Head of caudate nucleus (tissue), 42 donors: ENCODE data around the gene AMY1A.
"Not testable (repeated sequence)": the region's sequence is repeated elsewhere in the genome, so short reads cannot be mapped to it uniquely, and the experiment has no call there.

ENCODE experiments used
- DNase-seq, 42 donors: peaks; one replicate each; pipeline versions ENCODE4 v3.0.0 to v3.0.0-alpha.2; 2020 to 2021; ENCODE audit warnings: mixed read lengths in 7 of 42
- intact Hi-C: fragments of 100-400 bp; cut with DNase I; formaldehyde crosslinking; loops from one replicate; pipeline ENCODE4 v1.15.0; 2022

The AMY1A gene

GRCh38 chr1:103655460-103655859 is at the start of gene AMY1A:
TSS of gene AMY1A (plus strand) at chr1:103655760. CDS start at chr1:103656331, 571 bp downstream.
- intact Hi-C loops, DNase-seq: not testable (repeated sequence)

DNA sequence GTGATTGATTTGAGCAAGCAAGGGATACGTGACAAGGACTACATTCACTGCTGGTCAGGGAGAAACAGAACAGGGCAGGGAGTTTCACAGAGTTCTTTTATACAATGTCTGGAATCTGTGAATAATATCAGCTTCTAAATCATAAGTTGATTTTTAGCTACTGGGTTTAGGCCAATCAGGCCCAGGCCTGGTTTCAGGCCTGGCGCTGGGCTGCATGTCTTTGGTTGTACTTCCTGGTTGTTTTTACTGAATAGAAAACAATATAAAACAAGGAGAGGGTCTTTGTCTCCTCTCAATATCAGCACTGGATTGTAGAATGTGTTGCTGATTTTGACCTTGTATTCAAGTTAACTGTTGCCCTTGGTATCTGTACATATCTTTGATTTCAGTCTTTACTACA is 39.2 kb upstream of the AMY1A start:
- intact Hi-C loops = no loop called here
- DNase-seq = peak in 2 of 42 donors; percentile 6 to 18

DNA sequence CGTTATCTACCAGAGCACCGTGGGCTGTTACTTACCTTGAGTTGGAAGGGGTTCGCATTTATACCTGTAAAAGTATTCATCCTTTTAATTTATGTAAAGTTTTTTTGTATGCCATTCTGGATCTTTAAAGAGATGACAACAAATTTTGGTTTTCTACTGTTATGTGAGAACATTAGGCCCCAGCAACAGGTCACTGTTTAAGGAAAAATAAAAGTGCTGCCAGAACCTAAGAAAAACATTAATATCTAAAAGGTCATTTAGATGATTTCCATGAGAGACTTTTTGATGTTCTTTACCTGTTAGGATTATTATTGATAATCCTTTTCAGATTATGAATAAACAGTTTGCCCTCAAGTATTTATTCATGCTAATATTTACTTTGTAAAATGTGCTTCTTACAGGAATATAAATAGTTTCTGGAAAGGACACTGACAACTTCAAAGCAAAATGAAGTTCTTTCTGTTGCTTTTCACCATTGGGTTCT is 38.5 kb upstream of the AMY1A start, which contains the start of gene AMY2A:
TSS of gene AMY2A (plus strand) at position 434 of the 484 bp plus-strand sequence. CDS start at position 448, 14 bp downstream.
- intact Hi-C loops, DNase-seq: not testable (repeated sequence)

DNA sequence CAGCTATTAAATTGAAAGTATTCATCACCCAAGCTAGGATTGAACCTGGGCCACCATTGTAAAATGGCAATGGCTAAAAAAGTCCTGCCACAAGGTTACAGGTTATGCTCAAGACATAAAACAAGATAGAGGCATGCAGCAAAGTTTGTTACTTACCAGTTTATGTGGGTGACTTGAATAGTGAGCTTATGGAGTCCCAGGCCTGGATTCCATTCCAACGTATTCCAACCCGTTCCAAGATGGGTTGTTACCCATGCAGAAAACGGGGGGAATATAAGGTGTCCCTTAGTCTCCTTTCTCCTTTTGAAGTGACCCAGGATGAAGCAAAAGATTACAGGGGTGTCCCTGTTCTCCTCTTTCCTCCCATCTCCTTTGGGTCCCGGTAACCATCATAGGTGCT is 28.1 kb upstream of the AMY1A start:
- DNase-seq, intact Hi-C loops: not testable (repeated sequence)

DNA sequence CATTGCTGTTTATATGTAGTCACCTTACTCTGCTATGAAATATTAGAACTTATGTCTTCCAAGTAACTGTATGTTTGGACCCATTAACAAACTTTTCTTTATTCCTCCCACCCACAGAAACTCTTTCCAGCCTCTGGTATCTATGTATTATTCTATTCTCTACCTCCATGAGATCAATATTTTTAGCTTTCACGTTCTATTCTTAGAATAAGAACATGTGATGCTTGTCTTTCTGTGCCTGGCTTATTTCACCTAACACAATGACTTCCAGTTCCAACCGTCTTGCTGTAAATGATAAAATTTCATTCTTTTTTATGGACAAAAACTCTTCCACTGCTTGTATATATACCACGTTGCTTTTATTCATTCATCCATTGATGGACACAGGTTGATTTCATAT is 14.4 kb upstream of the AMY1A start:
- intact Hi-C loops, DNase-seq: not testable (repeated sequence)

GRCh38 chr1:103643908-103644307 is 11.7 kb upstream of the AMY1A start:
- intact Hi-C loops = not testable (repeated sequence)

DNA sequence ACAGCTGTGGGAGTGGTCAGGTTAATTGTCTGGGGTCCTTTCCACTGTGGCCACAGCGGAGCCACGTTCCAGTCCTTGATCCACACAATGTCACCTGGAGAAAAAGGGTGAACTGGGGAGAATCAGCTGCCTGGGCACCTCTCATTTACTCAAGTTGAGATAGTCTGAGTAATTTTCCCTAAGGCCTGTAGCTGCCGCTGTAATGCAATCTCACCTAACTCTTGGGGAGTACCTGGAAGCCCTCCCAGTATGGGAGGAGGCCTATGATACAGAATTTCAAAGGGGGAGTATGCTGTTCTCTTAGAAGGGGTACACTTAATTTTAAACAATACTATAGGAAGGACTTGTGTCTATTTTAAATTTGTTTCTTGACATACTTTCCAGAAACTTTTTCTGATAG is 5.3 kb upstream of the AMY1A start:
- DNase-seq, intact Hi-C loops: not testable (repeated sequence)

More at GRCh38 chr1:103643908-103644307, 11.7 kb upstream of the AMY1A start:
- not testable (repeated sequence) for DNase-seq

GRCh38 chr1:103650889-103651288 is 4.7 kb upstream of the AMY1A start:
- intact Hi-C loops = not testable (repeated sequence)

GRCh38 chr1:103654133-103654532 is 1.4 kb upstream of the AMY1A start:
- DNase-seq, intact Hi-C loops: not testable (repeated sequence)

More at GRCh38 chr1:103650889-103651288, 4.7 kb upstream of the AMY1A start:
- DNase-seq = not testable (repeated sequence)

DNA sequence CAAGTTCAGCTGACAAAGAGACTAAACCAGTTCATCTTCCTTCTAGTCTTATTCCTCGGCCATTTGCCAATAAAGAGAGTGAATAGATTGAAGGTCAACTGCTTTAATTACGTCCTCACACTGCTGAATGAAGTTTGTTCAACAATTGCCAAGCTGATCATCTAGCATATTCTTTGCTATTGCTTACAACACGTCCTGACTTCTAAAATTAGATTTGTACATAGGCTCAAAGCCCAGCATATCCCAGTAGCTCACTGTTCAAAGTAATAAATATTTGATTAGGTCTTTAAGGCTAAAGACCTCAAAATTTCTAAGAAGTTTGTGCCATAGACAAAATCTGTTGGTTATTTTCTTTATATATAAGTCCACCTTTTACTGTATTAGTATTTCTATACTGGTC is 20.8 kb downstream of the AMY1A start:
- intact Hi-C loops, DNase-seq: not testable (repeated sequence)

DNA sequence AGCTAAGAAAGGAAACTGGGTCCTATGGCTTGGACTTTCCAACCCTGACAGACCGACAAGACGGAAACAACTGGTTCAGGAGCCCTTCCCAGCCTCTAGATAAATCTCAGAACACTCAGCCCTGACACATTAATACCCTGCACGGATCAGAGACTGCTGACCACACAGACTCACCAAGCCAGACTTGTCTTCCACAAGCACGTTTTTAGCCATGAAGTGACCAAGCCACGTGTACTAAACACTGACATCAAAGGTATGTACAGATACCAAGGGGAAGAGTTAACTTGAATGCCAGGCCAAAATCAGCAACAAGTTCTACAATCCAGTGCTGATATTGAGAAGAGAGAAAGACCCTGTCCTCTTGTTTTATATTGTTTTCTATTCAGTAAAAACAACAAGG is 40.5 kb downstream of the AMY1A start, which contains the start of gene AMY1B:
TSS of gene AMY1B (minus strand) at position 101 of the 400 bp plus-strand sequence. CDS start 571 bp downstream, outside the sequence.
- DNase-seq, intact Hi-C loops: not testable (repeated sequence)

- intact Hi-C loops, DNase-seq: not testable (repeated sequence)
Measured at GRCh38 chr1:103697430-103697829, 41.9 kb downstream of the AMY1A start.

DNA sequence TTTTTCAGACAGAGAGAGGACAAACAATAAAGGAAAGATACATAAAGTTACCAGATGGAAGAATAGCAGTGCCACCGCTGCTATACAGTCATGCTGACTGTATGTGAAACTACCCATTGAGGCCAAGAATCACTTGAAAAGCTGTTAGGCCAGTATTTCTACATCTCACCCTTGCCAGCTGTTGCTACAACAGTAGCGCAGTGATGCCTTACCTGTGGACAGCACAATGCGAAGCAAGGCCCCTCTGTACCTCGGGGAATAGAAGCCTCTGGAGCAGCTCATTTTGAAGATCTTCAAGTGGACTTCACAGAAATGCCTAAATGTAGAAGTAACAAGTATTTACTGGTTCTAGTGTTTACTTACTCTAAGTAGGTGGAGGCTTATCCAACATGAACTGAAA is 45.1 kb downstream of the AMY1A start:
- DNase-seq, intact Hi-C loops: not testable (repeated sequence)

GRCh38 chr1:103701256-103701655 is 45.7 kb downstream of the AMY1A start:
- DNase-seq, intact Hi-C loops: not testable (repeated sequence)

DNA sequence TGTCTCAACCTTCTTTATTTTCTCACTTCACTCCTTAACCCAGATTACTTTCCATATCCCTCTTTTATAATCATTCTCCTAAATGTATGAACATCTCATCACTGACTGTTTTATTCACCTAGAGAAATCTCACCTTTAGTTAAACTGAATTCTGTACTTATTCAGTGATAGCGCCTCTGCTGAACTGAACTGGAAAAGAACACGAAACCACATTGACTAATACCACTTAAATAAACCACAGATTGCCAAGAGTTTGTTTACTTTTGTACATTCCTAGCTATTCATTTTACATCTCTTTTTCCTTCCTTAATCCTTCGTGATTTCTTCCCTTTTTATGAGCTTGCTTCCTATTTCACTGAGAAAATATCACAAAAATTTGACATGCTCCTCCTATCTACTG is 52.1 kb downstream of the AMY1A start:
- intact Hi-C loops, DNase-seq: not testable (repeated sequence)

GRCh38 chr1:103710381-103710780 is 54.8 kb downstream of the AMY1A start:
- intact Hi-C loops, DNase-seq: not testable (repeated sequence)
